B cell (primary cell): ENCODE measurements around the gene BUB1B.

Source experiments
- EZH2 ChIP-seq: IDR thresholded peaks from 2 replicates; pipeline ENCODE4 v1.6.1; 2012; ENCODE audit warnings: borderline replicate concordance, low read depth, mild to moderate bottlenecking, moderate library complexity, low read length; ENCODE audit not compliant: insufficient read depth, poor library complexity, severe bottlenecking
- TF ChIP-seq, protein P1 (sequence below): fragments of 200-600 bp; IDR thresholded peaks from one replicate; pipeline ENCODE4 v1.8.0; 2022; ENCODE audit warnings: antibody characterized with exemption, mild to moderate bottlenecking

DNA sequence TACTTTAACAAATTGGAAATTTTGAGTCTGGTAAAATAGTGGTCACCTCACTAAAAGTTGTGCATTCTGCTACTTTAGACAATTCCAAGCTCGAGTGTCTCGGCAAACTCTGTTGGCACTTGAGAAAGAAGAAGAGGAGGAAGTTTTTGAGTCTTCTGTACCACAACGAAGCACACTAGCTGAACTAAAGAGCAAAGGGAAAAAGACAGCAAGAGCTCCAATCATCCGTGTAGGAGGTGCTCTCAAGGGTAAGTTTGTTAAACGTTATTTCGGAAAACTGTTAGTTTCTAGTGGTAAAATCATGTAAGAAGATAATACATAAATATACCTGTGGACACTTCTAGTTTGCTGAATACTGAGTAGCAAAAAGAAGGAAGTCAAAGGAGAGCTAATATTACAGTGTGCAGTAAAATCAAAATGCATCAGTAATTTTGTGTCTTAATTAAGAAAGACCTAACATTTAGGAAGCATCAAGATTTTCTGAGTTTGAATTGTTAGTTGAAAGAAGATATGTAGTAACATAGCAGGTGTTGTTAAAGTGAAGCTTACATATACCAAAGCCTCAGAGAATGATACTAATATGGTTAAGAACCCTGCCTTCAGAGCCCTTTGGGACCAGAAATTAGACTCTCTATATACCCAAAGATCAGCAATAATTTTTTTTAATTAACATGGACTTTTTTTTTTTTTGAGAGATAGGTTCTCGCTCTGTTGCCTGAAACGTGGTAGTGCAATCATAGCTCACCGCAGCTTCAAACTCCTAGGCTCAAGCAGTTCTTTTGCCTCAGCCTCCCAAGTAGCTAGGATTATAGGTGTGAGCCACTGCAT is 23.0 kb downstream of the BUB1B start:
- TF ChIP-seq, protein P1, sequence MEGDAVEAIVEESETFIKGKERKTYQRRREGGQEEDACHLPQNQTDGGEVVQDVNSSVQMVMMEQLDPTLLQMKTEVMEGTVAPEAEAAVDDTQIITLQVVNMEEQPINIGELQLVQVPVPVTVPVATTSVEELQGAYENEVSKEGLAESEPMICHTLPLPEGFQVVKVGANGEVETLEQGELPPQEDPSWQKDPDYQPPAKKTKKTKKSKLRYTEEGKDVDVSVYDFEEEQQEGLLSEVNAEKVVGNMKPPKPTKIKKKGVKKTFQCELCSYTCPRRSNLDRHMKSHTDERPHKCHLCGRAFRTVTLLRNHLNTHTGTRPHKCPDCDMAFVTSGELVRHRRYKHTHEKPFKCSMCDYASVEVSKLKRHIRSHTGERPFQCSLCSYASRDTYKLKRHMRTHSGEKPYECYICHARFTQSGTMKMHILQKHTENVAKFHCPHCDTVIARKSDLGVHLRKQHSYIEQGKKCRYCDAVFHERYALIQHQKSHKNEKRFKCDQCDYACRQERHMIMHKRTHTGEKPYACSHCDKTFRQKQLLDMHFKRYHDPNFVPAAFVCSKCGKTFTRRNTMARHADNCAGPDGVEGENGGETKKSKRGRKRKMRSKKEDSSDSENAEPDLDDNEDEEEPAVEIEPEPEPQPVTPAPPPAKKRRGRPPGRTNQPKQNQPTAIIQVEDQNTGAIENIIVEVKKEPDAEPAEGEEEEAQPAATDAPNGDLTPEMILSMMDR, result no peak
- TF ChIP-seq EZH2, result no peak
